ENCODE data around the gene SLC6A2.

SLC6A2 gene

DNA sequence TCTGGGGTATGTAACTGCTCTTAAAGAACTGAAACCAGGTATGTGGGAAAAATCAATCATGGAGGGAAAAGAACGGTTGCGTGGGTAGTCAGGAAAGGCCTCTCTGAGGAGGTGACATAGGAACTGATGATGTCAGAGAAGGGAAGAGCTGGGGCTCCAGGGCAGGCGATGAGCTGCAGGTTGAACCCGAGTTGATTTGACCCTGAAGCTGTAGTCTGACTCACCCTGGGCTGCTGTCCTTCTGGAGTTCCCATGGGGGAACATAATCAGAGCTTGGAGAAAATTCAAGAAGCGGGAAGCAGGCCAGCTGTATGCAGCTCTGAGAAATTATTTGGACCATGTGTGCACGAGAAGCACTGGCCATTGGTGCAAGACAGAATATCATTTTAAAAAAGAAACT lies 16.7 kb downstream of the SLC6A2 start:
- no peak for DNase-seq (ENCODE audit: low spot score)

GRCh38 chr16:55678161-55678821 lies 22.5 kb downstream of the SLC6A2 start:
- DNase-seq (ENCODE audit: low spot score) = no peak

DNA sequence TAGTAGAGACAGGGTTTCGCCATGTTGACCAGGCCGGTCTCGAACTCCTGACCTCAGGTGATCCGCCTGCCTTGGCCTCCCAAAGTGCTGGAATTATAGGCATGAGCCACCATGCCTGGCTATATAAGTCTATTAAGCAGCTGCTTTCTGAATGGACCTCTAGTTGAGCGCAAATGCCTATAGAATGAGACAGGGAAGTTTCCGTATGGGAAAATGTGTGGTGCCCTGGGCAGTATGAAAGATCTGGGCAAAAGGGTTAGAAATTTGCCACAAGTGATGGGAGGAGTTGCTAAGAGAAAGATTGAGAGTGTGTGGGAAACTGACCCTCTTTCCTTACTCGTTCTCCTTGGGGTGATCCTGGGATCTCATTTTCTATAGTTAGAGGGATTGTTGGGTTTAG lies 26.3 kb downstream of the SLC6A2 start:
- DNase-seq (ENCODE audit: low spot score) = no peak

- DNase-seq (ENCODE audit: low spot score) = no peak
These were observed 30.2 kb downstream of the SLC6A2 start for GRCh38 chr16:55685973-55686372.

DNA sequence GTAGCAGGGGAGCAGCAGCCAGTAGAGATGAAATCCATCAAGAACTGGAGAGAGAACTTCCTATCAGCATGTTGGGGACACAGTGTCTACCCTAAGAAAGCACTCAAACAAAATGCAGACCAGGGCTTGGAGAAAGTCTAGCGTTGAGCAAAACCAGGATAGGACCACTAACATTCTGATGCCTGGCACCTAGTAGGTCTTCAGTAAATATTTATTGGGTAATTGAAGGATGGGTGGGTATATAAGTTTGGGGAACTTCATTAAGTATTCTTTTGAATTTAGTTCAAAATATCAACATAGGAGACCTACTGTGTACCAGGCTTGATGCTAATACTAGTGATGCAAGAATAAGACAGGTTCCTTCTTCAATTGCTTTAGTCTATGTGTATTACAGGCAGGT lies 30.9 kb downstream of the SLC6A2 start:
- DNase-seq (ENCODE audit: low spot score) = no peak

GRCh38 chr16:55687802-55688201 lies 32.0 kb downstream of the SLC6A2 start:
- DNase-seq (ENCODE audit: low spot score) = peak; percentile 48

DNA sequence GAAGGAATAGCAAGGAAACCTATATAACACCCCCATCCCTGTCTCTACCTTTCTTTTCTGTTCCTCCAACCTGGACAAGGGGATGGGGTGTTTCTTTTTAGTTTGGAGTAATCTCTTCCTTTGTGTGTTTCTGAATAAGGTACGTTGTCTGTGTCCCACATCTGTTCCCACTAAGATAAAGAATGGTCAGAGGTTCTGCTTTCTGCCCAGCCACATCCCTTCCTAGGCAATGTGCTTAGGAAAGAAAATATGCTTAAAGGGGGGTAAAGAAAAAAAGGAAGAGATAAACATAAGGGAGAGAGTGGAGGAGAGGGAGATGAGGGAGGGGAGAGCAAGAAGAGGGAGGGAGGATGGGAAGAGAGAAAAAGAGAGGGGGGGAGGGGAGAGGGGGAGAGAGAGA lies 35.1 kb downstream of the SLC6A2 start:
- no peak for DNase-seq (ENCODE audit: low spot score)

DNA sequence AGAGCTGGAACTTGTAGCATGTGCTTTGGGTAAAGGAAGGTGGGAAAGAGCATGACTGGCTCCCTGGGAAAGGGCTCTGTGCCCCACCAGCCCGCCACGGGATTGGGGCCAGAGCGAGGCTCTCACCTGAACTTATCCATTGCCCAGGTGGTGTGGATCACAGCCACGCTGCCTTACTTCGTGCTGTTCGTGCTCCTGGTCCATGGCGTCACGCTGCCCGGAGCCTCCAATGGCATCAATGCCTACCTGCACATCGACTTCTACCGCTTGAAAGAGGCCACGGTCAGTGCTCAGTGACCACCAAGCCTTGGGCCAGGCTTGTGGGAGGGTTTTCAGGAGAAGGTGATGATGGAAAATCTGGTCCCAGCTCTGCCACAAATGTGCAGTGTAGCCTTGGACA lies 36.0 kb downstream of the SLC6A2 start:
- DNase-seq (ENCODE audit: low spot score) = no peak

- DNase-seq (ENCODE audit: low spot score) = no peak
These were observed 39.8 kb downstream of the SLC6A2 start for GRCh38 chr16:55695595-55695994.

DNA sequence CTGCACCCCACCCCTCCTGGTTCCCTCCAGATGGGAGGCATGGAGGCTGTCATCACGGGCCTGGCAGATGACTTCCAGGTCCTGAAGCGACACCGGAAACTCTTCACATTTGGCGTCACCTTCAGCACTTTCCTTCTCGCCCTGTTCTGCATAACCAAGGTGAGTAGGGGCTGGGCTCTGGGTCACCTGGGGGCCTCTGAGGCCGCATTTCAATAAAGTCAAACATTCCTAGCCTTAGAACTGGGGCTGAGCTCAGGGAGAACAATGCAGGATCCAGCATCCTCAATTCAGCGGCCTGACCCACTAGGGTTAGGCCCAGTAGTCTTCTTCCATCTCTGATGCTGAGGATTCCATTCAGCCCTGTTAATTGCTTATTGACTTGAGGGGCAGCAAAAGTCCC lies 42.1 kb downstream of the SLC6A2 start:
- no peak for DNase-seq (ENCODE audit: low spot score)

- DNase-seq (ENCODE audit: low spot score) = no peak
These were observed 42.5 kb downstream of the SLC6A2 start for GRCh38 chr16:55698331-55698730.

- no peak for DNase-seq (ENCODE audit: low spot score)
These were observed 43.2 kb downstream of the SLC6A2 start for GRCh38 chr16:55698946-55699345.

DNA sequence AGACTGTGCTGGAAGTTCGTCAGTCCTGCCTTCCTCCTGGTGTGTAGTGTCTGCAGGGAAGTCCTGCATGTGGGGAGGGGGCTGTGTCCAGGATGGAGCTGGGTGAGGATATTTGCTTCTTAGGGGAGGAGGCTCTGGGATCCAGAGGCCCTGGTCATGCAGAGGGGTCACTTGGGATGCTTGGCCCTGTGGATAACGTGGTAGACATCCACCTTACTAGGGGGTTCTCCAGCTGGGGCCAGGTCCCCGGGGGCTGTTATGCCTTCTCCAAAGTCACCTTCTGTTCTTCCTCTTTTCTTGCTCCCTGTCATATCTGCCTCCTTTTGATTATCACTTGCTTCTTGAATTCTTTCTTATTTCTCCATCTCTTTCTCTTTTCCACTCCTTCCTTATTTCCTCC lies 43.8 kb downstream of the SLC6A2 start:
- DNase-seq (ENCODE audit: low spot score) = no peak

- no peak for DNase-seq (ENCODE audit: low spot score)
These were observed 44.3 kb downstream of the SLC6A2 start for GRCh38 chr16:55700067-55700466.

DNA sequence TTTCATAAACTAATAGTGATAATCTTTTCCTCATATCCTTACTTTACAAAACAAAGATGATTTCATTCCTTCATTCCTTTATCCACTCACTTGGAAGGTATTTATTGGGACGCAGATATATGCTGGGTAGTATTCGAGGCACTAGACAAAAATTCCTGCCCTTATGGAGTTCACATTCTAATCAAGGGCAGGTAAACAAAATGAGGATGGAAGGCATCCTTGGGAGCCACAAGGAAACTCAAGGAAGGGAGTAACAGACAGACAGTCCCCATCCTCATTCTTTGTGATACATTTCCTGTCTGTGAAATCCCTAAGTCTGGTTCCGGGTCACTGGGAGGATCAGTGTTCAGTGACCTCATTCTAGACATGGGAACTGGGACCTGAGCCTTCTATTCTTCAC lies 45.2 kb downstream of the SLC6A2 start:
- no peak for DNase-seq (ENCODE audit: low spot score)

DNA sequence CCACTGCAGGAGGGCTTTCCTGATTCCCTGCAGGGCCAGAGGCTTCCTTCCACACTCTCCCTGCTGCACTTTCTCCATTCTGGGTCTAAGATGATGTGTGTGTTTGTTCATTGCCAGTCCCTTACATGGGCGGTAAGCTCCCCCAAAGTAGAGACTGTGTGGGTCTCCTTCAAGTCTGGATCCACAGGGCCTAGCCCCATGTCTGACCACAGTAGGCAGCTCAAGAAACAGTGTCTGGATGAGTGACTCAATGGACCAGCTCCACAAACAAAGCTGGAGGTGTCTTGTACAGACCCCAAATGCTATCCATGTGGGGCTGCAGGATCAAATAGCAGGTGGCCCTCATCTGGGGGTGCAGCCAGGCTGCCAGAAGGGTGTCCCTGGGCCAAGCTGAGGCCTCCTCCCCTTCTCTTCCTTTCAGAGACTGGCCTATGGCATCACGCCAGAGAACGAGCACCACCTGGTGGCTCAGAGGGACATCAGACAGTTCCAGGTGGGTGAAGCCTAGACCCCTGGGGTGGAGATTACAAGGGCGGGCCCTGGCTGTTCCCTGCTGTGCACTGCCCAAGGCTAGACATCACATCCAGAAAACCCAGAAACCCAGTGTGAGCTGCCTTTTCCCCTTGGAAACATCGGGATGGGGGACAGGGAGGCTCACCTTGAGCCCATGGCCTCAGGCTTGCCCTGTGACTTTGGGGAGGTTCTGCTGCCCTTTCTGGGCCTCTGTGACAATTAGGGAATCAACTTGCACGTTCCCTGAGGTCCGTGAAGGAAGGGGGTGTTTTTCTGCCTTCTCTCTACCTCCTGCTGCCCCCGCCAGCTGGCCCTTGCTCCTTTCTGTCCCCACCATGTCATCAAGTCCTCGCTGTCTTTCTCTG lies 45.9 kb downstream of the SLC6A2 start:
- peak; percentile 68 for DNase-seq (ENCODE audit: low spot score)

- peak; percentile 55 for DNase-seq (ENCODE audit: low spot score)
These were observed 47.5 kb downstream of the SLC6A2 start for GRCh38 chr16:55703003-55704001.

- no peak for DNase-seq (ENCODE audit: low spot score)
These were observed 51.1 kb downstream of the SLC6A2 start for GRCh38 chr16:55706739-55707384.

DNA sequence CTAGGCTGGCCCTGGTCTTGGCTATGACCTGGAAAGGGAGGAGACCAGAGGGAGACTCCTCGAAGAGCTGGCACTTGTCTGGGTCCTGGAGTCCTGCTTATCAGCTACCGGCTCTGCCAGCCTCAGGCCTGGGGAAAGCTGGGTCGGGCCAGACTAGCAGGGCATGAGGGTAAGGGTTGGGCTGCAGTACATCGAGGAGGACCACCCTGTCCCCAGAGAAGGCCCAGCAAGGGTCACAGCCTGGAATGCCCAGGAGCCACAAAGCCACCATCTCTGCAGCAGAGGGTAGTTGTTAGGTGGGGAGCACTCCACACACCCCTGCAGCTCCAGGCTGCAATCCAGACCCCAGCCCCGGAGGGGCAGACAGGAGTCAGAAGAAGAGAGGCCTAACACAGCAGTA lies 54.0 kb downstream of the SLC6A2 start:
- no peak for DNase-seq (ENCODE audit: low spot score)

- no peak for DNase-seq (ENCODE audit: low spot score)
These were observed 54.7 kb downstream of the SLC6A2 start for GRCh38 chr16:55710466-55710865.

GRCh38 chr16:55711959-55712876 lies 56.4 kb downstream of the SLC6A2 start:
- peak; percentile 70 for DNase-seq (ENCODE audit: low spot score)
